Activated CD8-positive, alpha-beta T cell treated with anti-CD3 and anti-CD28 coated beads for 36 hours (primary cell): ENCODE results near the gene CD81. TPM values are rescaled to one million over a fixed set of nuclear protein-coding genes. Genes with fewer than 3 reads are reported as not detected.

ENCODE experiments used
- ATAC-seq: fragments of 200-7000 bp; cut with Tn5 transposase; one replicate; pipeline ENCODE4 v1.10.0; 2021; ENCODE audit warnings: mild to moderate bottlenecking, moderate library complexity
- CTCF ChIA-PET: fragments of 350-600 bp; sonication (Branson Sonifier 250); formaldehyde crosslinking; loops from one replicate; lab custom pipeline; 2021; ENCODE audit warnings: antibody characterized with exemption; lab: Charles Lee
- POLR2A ChIA-PET: fragments of 350-600 bp; sonication (Branson Sonifier 250); formaldehyde crosslinking; loops from one replicate; lab custom pipeline; 2021; ENCODE audit warnings: antibody characterized with exemption; lab: Charles Lee
- DNase-seq: peaks from one replicate; pipeline ENCODE4 v3.0.0-alpha.2; 2020
- H3K27ac Mint-ChIP-seq: one replicate; pipeline ENCODE4 v1.8.0; 2021; ENCODE audit warnings: mild to moderate bottlenecking, mixed read lengths
- H3K27me3 Mint-ChIP-seq: one replicate; pipeline ENCODE4 v1.8.0; 2021; ENCODE audit warnings: mixed read lengths
- H3K36me3 Mint-ChIP-seq: one replicate; pipeline ENCODE4 v1.8.0; 2021; ENCODE audit warnings: low read depth, mixed read lengths
- H3K4me1 Mint-ChIP-seq: one replicate; pipeline ENCODE4 v1.8.0; 2021; ENCODE audit warnings: low read depth, mixed read lengths
- H3K4me3 Mint-ChIP-seq: one replicate; pipeline ENCODE4 v1.8.0; 2021; ENCODE audit warnings: mild to moderate bottlenecking, moderate library complexity, mixed read lengths
- H3K9me3 Mint-ChIP-seq: one replicate; pipeline ENCODE4 v1.8.0; 2021; ENCODE audit warnings: mixed read lengths
- CTCF ChIP-seq: fragments of 200-600 bp; IDR thresholded peaks from one replicate; pipeline ENCODE4 v1.8.0; 2022; ENCODE audit warnings: antibody characterized with exemption, mild to moderate bottlenecking
- intact Hi-C: fragments of 100-400 bp; cut with micrococcal nuclease; formaldehyde crosslinking; loops from one replicate; pipeline ENCODE4 v1.10.0; 2022
- total RNA-seq, 2 experiments: library from RNA; stranded (reverse); gene quantifications; one replicate each; pipeline ENCODE4 v1.2.3, GENCODE V29; 2021

The CD81 gene
- total RNA-seq, 2 experiments from 2014 or later, result 133 to 138 TPM

DNA sequence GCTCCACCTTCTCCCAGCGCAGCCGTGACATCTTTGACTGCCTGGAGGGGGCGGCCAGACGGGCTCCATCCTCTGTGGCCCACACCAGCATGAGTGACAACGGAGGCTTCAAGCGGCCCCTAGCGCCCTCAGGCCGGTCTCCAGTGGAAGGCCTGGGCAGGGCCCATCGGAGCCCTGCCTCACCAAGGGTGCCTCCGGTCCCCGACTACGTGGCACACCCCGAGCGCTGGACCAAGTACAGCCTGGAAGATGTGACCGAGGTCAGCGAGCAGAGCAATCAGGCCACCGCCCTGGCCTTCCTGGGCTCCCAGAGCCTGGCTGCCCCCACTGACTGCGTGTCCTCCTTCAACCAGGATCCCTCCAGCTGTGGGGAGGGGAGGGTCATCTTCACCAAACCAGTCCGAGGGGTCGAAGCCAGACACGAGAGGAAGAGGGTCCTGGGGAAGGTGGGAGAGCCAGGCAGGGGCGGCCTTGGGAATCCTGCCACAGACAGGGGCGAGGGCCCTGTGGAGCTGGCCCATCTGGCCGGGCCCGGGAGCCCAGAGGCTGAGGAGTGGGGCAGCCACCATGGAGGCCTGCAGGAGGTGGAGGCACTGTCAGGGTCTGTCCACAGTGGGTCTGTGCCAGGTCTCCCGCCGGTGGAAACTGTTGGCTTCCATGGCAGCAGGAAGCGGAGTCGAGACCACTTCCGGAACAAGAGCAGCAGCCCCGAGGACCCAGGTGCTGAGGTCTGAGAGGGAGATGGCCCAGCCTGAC, 26.0 kb downstream of the CD81 start:
- Mint-ChIP-seq H3K36me3 (peaks cover 2% of the 10 kb centered on the region), H3K27ac (no peak overlapping the region), H3K4me1 (peaks cover 12% of the 10 kb centered on the region), H3K4me3 (peak overlapping the region; percentile 84), H3K27me3 (no peaks in the 10 kb centered on the region), H3K9me3 (no peaks in the 10 kb centered on the region)
- ChIA-PET CTCF (interaction anchor here (5.1 to 7.4 kb wide), 2 partner anchors 17 to 98 kb away, joined by 38 to 62 read pairs; no protein-coding TSS in a partner anchor), POLR2A (interaction anchor here (0.7 kb wide), 1 partner anchor 18 kb away, joined by 3 read pairs; no protein-coding TSS in a partner anchor)
- DNase-seq (no peak), ATAC-seq (no peak)
- no peak for TF ChIP-seq CTCF
- intact Hi-C loops, result loop anchor here (5.0 kb wide), 1 partner anchor 96 kb away; no protein-coding TSS in a partner anchor

DNA sequence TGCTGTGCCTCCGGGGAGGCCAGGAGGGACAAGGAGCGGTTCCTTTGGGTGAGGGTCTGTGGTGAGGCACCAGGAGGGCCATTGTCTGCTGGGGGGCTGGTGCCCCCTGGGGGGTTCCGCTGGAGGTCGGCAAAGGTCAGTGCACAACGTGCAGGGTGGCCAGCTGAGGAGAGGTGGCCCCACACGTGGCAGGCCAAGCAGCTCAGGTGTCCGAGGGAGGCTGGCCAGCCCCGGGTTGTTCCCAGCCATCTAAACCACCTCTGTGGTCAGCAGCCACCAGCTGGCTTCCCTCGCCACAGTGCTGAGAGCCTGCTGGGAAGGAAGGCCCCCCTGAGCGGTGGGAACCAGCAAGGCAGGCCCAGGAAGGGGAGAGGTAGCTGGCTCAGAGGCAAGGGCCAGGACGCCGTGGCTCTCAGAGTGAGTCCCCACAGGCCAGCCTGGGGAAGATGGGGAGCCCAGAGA, 27.7 kb downstream of the CD81 start:
- Mint-ChIP-seq H3K27me3 (no peaks in the 10 kb centered on the region), H3K4me1 (peaks cover 9% of the 10 kb centered on the region), H3K4me3 (no peak overlapping the region), H3K9me3 (no peaks in the 10 kb centered on the region), H3K36me3 (peaks cover 2% of the 10 kb centered on the region), H3K27ac (no peak overlapping the region)
- intact Hi-C loops, result loop anchor here (5.0 kb wide), 1 partner anchor 97 kb away; no protein-coding TSS in a partner anchor
- ATAC-seq (no peak), DNase-seq (no peak)
- ChIA-PET POLR2A (no interaction called here), CTCF (interaction anchor here (2.9 to 7.4 kb wide), 2 partner anchors 16 to 100 kb away, joined by 15 to 62 read pairs; no protein-coding TSS in a partner anchor)
- TF ChIP-seq CTCF, result no peak

- peaks cover under 1% of the 10 kb centered on the region for H3K36me3 Mint-ChIP-seq
- POLR2A ChIA-PET, result no interaction called here
- no peaks in the 10 kb centered on the region for H3K27me3 Mint-ChIP-seq
- peaks cover 7% of the 10 kb centered on the region for H3K4me1 Mint-ChIP-seq
- intact Hi-C loops, result no loop called here
- H3K9me3 Mint-ChIP-seq, result no peaks in the 10 kb centered on the region
- DNase-seq (no peak), ATAC-seq (no peak)
- H3K4me3 Mint-ChIP-seq, result no peak overlapping the region
- no peak for TF ChIP-seq CTCF
- CTCF ChIA-PET, result interaction anchor here (2.9 kb wide), 1 partner anchor 14 kb away, joined by 15 read pairs; no protein-coding TSS in a partner anchor
- no peak overlapping the region for H3K27ac Mint-ChIP-seq
Observed at GRCh38 chr11:2406451-2406850, 29.3 kb downstream of the CD81 start.

- H3K27ac Mint-ChIP-seq, result no peak overlapping the region
- CTCF ChIA-PET, result interaction anchor here (2.9 kb wide), 1 partner anchor 14 kb away, joined by 15 read pairs; no protein-coding TSS in a partner anchor
- TF ChIP-seq CTCF, result no peak
- H3K4me3 Mint-ChIP-seq, result no peak overlapping the region
- no peaks in the 10 kb centered on the region for H3K36me3 Mint-ChIP-seq
- DNase-seq, result no peak
- intact Hi-C loops, result no loop called here
- POLR2A ChIA-PET, result no interaction called here
- H3K27me3 Mint-ChIP-seq, result no peaks in the 10 kb centered on the region
- H3K4me1 Mint-ChIP-seq, result peaks cover 6% of the 10 kb centered on the region
- no peaks in the 10 kb centered on the region for H3K9me3 Mint-ChIP-seq
- ATAC-seq, result no peak
Observed at GRCh38 chr11:2406878-2407410, 29.8 kb downstream of the CD81 start.

GRCh38 chr11:2408671-2409070, 31.6 kb downstream of the CD81 start:
- no peaks in the 10 kb centered on the region for H3K27me3 Mint-ChIP-seq
- CTCF ChIA-PET, result interaction anchor here (1.2 to 2.4 kb wide), 4 partner anchors 11 to 222 kb away, joined by 3 to 14 read pairs (median 5); no protein-coding TSS in a partner anchor

More at GRCh38 chr11:2408671-2409070, 31.6 kb downstream of the CD81 start:
- POLR2A ChIA-PET, result no interaction called here
- DNase-seq (no peak), ATAC-seq (no peak)
- Mint-ChIP-seq H3K9me3 (no peaks in the 10 kb centered on the region), H3K4me1 (no peaks in the 10 kb centered on the region), H3K4me3 (no peak overlapping the region), H3K36me3 (no peaks in the 10 kb centered on the region), H3K27ac (no peak overlapping the region)
- no peak for TF ChIP-seq CTCF
- intact Hi-C loops, result no loop called here
